IMR-90 (cell line): ENCODE data around the gene KLF13. TPM values are rescaled to one million over a fixed set of nuclear protein-coding genes. Genes with fewer than 3 reads are reported as not detected.

Source experiments
- ATAC-seq: fragments of 200-7000 bp; cut with Tn5 transposase; 2 replicates; pipeline ENCODE4 v1.9.1; 2020; ENCODE audit warnings: low read depth, mild to moderate bottlenecking, moderate library complexity
- BruUV-seq: library from RNA; stranded (reverse); fragments of 400-500 nt; replicated peaks from 2 replicates; lab custom pipeline; 2021; lab: Mats Ljungman, UMichigan
- CTCF ChIA-PET: fragments of 300-600 bp; formaldehyde crosslinking; extraction: SDS; loops from one replicate; lab custom pipeline; 2021; ENCODE audit warnings: antibody characterized with exemption; lab: Yijun Ruan, JAX
- POLR2A ChIA-PET: fragments of 300-600 bp; sonication (Branson Sonifier 250); formaldehyde crosslinking; loops from one replicate; lab custom pipeline; 2022; ENCODE audit warnings: antibody characterized with exemption; ENCODE audit not compliant: unreplicated experiment; lab: Charles Lee
- DNase-seq: peaks from one replicate; pipeline ENCODE4 v3.0.0; 2013
- H2AFZ ChIP-seq: replicated peaks from 2 replicates; pipeline ENCODE3; 2013; ENCODE audit warnings: low read length, mild to moderate bottlenecking; ENCODE audit not compliant: poor library complexity
- H2AK5ac ChIP-seq: 2 replicates; pipeline ENCODE4 v1.6.1; 2013; ENCODE audit warnings: low read depth, low read length, inconsistent platforms
- H2AK9ac ChIP-seq: replicated peaks from 2 replicates; pipeline ENCODE3; 2013; ENCODE audit warnings: mild to moderate bottlenecking, low read depth, low read length, moderate library complexity; ENCODE audit not compliant: poor library complexity
- H2BK120ac ChIP-seq: 2 replicates; pipeline ENCODE4 v1.6.1; 2013; ENCODE audit warnings: low read depth, low read length, inconsistent platforms
- H2BK15ac ChIP-seq: 3 replicates; pipeline ENCODE4 v1.6.1; 2013; ENCODE audit warnings: low read depth, low read length, inconsistent platforms
- H2BK20ac ChIP-seq: 2 replicates; pipeline ENCODE4 v1.6.1; 2013; ENCODE audit warnings: low read depth, mild to moderate bottlenecking, inconsistent platforms, low read length, moderate library complexity
- H2BK5ac ChIP-seq: 2 replicates; pipeline ENCODE4 v1.6.1; 2013; ENCODE audit warnings: mild to moderate bottlenecking, low read depth, low read length, inconsistent platforms; ENCODE audit not compliant: poor library complexity, severe bottlenecking
- H3K14ac ChIP-seq: replicated peaks from 2 replicates; pipeline ENCODE4 v1.6.1; 2013; ENCODE audit warnings: low read depth, low read length, inconsistent platforms
- H3K18ac ChIP-seq: 2 replicates; pipeline ENCODE4 v1.6.1; 2013; ENCODE audit warnings: low read depth, low read length, control low read depth
- H3K23ac ChIP-seq: 2 replicates; pipeline ENCODE4 v1.6.1; 2013; ENCODE audit warnings: low read depth, low read length, inconsistent platforms
- H3K27ac ChIP-seq: 2 replicates; pipeline ENCODE4 v1.5.1; 2013; ENCODE audit warnings: mild to moderate bottlenecking, control low read depth, low read length; ENCODE audit not compliant: insufficient read depth
- H3K27me3 ChIP-seq: 2 replicates; pipeline ENCODE4 v1.6.1; 2013; ENCODE audit warnings: low read length; ENCODE audit not compliant: control insufficient read depth, insufficient read depth
- H3K36me3 ChIP-seq: 2 replicates; pipeline ENCODE4 v1.6.1; 2013; ENCODE audit warnings: low read length, mixed read lengths; ENCODE audit not compliant: control insufficient read depth, insufficient read depth
- H3K4ac ChIP-seq: 2 replicates; pipeline ENCODE4 v1.6.1; 2013; ENCODE audit warnings: low read depth, low read length, inconsistent platforms
- H3K4me1 ChIP-seq: 2 replicates; pipeline ENCODE4 v1.6.1; 2013; ENCODE audit warnings: low read length, mixed read lengths; ENCODE audit not compliant: control insufficient read depth, insufficient read depth
- H3K4me2 ChIP-seq: 2 replicates; pipeline ENCODE4 v1.6.1; 2013; ENCODE audit warnings: low read depth, mild to moderate bottlenecking, control low read depth, low read length, moderate library complexity
- H3K4me3 ChIP-seq: 2 replicates; pipeline ENCODE4 v1.5.1; 2013; ENCODE audit warnings: low read depth, mild to moderate bottlenecking, control low read depth, low read length, moderate library complexity; ENCODE audit not compliant: insufficient read depth
- H3K56ac ChIP-seq: 2 replicates; pipeline ENCODE4 v1.6.1; 2013; ENCODE audit warnings: low read length, inconsistent platforms; ENCODE audit not compliant: insufficient read depth; ENCODE audit errors: extremely low read depth
- H3K79me1 ChIP-seq, 2 experiments: 2 replicates each; pipeline ENCODE4 v1.6.1; 2013; ENCODE audit warnings: low read length in 2 of 2, inconsistent platforms in 1 of 2, low read depth in 1 of 2
- H3K9ac ChIP-seq: 2 replicates; pipeline ENCODE4 v1.6.1; 2013; ENCODE audit warnings: low read depth, low read length, control low read depth
- H3K9me1 ChIP-seq: 2 replicates; pipeline ENCODE4 v1.6.1; 2013; ENCODE audit warnings: low read length, inconsistent platforms; ENCODE audit not compliant: insufficient read depth
- H3K9me3 ChIP-seq: 2 replicates; pipeline ENCODE4 v1.6.1; 2013; ENCODE audit warnings: low read length; ENCODE audit not compliant: control insufficient read depth, insufficient read depth
- H4K20me1 ChIP-seq: 2 replicates; pipeline ENCODE4 v1.6.1; 2013; ENCODE audit warnings: low read length, inconsistent platforms; ENCODE audit not compliant: insufficient read depth
- H4K5ac ChIP-seq: 2 replicates; pipeline ENCODE4 v1.6.1; 2013; ENCODE audit warnings: mild to moderate bottlenecking, low read depth, low read length, control low read depth
- H4K8ac ChIP-seq, 2 experiments: 2 replicates each; pipeline ENCODE4 v1.6.1; 2013; ENCODE audit warnings: low read depth in 2 of 2, low read length in 2 of 2, control low read depth in 1 of 2, inconsistent platforms in 1 of 2
- H4K91ac ChIP-seq: 2 replicates; pipeline ENCODE4 v1.6.1; 2013; ENCODE audit warnings: low read depth, low read length, inconsistent platforms; ENCODE audit not compliant: insufficient read depth
- CHD1 ChIP-seq: IDR thresholded peaks from 2 replicates; pipeline ENCODE4 v1.6.1; 2012; ENCODE audit warnings: low read depth, low read length, improper control_type of control experiment
- MAZ ChIP-seq: IDR thresholded peaks from 2 replicates; pipeline ENCODE4 v1.6.1; 2012; ENCODE audit warnings: low read depth, mild to moderate bottlenecking, low read length, improper control_type of control experiment, moderate library complexity, borderline replicate concordance
- SMC3 ChIP-seq: fragments of 150-350 bp; IDR thresholded peaks from 2 replicates; pipeline ENCODE4 v1.6.1; 2016; ENCODE audit warnings: low read depth, mild to moderate bottlenecking, antibody characterized with exemption, low read length, moderate library complexity
- USF2 ChIP-seq: fragments of 150-350 bp; IDR thresholded peaks from 2 replicates; pipeline ENCODE4 v1.6.1; 2017; ENCODE audit warnings: mild to moderate bottlenecking, antibody characterized with exemption, low read length, low read depth
- WGBS, 2 experiments: methylation state at CpG; one replicate each; pipeline versions ENCODE4 v1.1.5 to v1.1.7; 2013; ENCODE audit warnings: missing lambda C conversion rate in 2 of 2; ENCODE audit not compliant: insufficient read length in 1 of 2; ENCODE audit errors: extremely low coverage in 2 of 2; 5-methylcytosine and 5-hydroxymethylcytosine counted together
- dilution Hi-C: fragments of 300-500 bp; cut with HindIII; formaldehyde crosslinking; loops from one replicate; pipeline ENCODE4 v1.14.3; 2018; ENCODE audit warnings: low sequenced_read_pairs; ENCODE audit not compliant: unreplicated experiment
- in situ Hi-C: fragments of 300-500 bp; cut with MboI; formaldehyde crosslinking; loops from 3 replicates; pipeline ENCODE4 v1.14.3; 2019; ENCODE audit warnings: low sequenced_read_pairs, inconsistent platforms, mixed read lengths
- intact Hi-C: fragments of 100-400 bp; cut with micrococcal nuclease; formaldehyde crosslinking; loops from 2 replicates; pipeline ENCODE4 v1.10.0; 2022
- polyA plus RNA-seq, 3 experiments: library from polyadenylated mRNA; depleted of rRNA; stranded (reverse); fragments of >200 nt; gene quantifications; 2 replicates each; pipeline ENCODE4 v1.2.3, GENCODE V29; 2012; ENCODE audit warnings: low replicate concordance in 1 of 3
- total RNA-seq: library from RNA; depleted of rRNA; stranded (reverse); fragments of >200 nt; gene quantifications from 2 replicates; pipeline ENCODE4 v1.2.3, GENCODE V29; 2012

KLF13 gene
- total and polyA plus RNA-seq, 2 of the 4 experiments (the other 2 are of a cell fraction), result 9.5 to 10.6 TPM

GRCh38 chr15:31345606-31346366, 19.2 kb downstream of the KLF13 start (continued):
- TF ChIP-seq USF2, result no peak

- H4K5ac ChIP-seq, result no peak overlapping the region
- H3K14ac ChIP-seq, result no peak overlapping the region; the same call in 1 of the 2 replicates
- WGBS, 2 experiments, result no CpG with 5 or more reads among the region's 14 CpGs
- no peak for DNase-seq
- no TSS peak for BruUV-seq
- no peak overlapping the region for H3K56ac ChIP-seq
- no peak overlapping the region for H2BK5ac ChIP-seq
- ATAC-seq, result no peak
- CTCF ChIA-PET, result no interaction called here
- H2AK5ac ChIP-seq, result no peak overlapping the region
- H3K36me3 ChIP-seq, result no peaks in the 10 kb centered on the region
- intact Hi-C loops (no loop called here), in situ Hi-C loops (no loop called here), dilution Hi-C loops (no loop called here)
- H4K20me1 ChIP-seq, result peaks cover 78% of the 10 kb centered on the region
- no peak overlapping the region for H2BK120ac ChIP-seq
- no peak overlapping the region for H3K23ac ChIP-seq
- no peaks in the 10 kb centered on the region for H3K27me3 ChIP-seq
- H3K27ac ChIP-seq, result no peak overlapping the region
- H3K18ac ChIP-seq, result no peak overlapping the region
- POLR2A ChIA-PET, result no interaction called here
- no peak overlapping the region for H2BK20ac ChIP-seq
- TF ChIP-seq SMC3 (no peak), MAZ (no peak), CHD1 (no peak)
- H3K9ac ChIP-seq, result no peak overlapping the region
- H3K4me1 ChIP-seq, result peaks cover 4% of the 10 kb centered on the region
- H3K4ac ChIP-seq, result no peak overlapping the region
- peak overlapping the region; percentile 19 for H2AK9ac ChIP-seq
- no peaks in the 10 kb centered on the region for H3K9me3 ChIP-seq
- no peak overlapping the region for H3K4me2 ChIP-seq
- H2BK15ac ChIP-seq, result no peak overlapping the region
- H3K79me1 ChIP-seq, result peaks cover 20 to 94% of the 10 kb centered on the region in 2 experiments
- H3K4me3 ChIP-seq, result no peak overlapping the region
- no peak overlapping the region for H2AFZ ChIP-seq
- H4K8ac ChIP-seq, result no peak overlapping the region
- no peak overlapping the region for H4K91ac ChIP-seq
- H3K9me1 ChIP-seq, result peaks cover 25% of the 10 kb centered on the region; the same call in 1 of the 2 replicates
These were observed 19.9 kb downstream of the KLF13 start for GRCh38 chr15:31346367-31347066.
